Hepatic stellate cell (primary cell): ENCODE results near the gene OPTC.

Experiments
- DNase-seq: peaks from one replicate; pipeline ENCODE4 v3.0.0; 2011; ENCODE audit warnings: low spot score

OPTC gene

DNA sequence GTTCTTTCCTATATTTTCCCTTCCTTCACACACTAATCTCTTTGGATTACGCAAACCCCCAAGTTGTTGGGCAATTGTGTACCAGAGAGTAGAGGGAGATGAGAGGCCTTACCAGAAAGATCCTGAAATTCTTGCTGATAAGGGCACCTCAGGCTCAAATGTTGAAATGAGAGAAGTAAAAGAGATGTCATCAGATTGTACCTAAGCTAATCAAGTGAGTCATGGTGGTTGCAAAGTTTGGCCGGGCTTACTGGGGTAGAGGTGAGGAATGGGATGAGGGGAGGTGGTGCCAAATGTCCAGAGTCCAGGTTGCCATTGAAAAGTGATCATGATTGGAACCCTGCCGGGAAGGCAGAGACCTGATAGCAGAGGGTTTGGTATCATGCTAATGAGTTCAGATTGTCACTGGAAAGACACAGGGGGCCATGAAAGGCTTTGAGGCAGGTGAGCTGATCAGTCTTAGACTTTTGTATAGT, 43.1 kb downstream of the OPTC start:
- DNase-seq = no peak

- no peak for DNase-seq
These were observed 44.0 kb downstream of the OPTC start for GRCh38 chr1:203537806-203538464.

GRCh38 chr1:203538726-203539125, 44.8 kb downstream of the OPTC start:
- no peak for DNase-seq

- no peak for DNase-seq
These were observed 46.0 kb downstream of the OPTC start for GRCh38 chr1:203539831-203540546.

GRCh38 chr1:203544485-203544884, 50.5 kb downstream of the OPTC start:
- no peak for DNase-seq

DNA sequence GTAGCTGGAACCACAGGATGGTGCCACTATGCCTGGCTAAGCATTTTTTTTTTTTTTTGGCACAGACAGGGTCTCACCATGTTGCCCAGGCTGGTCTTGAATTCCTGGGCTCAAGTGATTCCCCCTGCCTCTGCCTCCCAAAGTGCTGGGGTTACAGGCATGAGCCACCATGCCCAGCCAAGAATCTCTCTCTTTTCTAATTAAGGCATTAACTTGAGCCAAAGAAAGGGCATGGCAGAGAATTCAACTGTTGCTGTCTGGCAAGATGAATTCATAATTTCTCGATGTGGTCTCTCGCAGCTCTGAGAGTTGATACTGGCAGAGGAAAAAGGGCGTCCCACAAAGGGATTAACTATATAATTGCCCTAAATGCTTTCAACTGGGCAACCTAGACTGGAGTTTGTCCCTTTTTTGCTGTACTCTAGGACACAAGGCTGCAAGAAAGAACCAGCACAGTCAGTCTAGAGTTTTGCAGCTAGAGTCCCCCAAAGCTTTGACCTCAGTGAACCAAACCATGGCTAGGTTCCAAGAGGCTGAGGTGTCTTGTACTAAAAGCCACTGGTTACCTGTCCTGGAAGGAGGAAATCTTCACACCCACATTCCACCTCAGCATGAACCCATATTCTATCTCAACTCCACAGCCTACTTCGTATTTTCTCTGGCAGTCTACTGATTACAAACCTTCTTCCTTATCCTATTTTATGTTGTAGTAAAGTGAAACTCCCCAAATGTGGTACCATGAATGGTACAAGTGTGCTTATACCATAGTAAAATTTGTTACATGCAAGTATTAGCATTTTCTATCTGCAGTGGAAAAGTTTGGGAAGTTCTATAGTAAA, 51.2 kb downstream of the OPTC start:
- DNase-seq = no peak

- DNase-seq = no peak
These were observed 52.3 kb downstream of the OPTC start for GRCh38 chr1:203546274-203546673.

GRCh38 chr1:203547147-203547546, 53.2 kb downstream of the OPTC start:
- DNase-seq = no peak

DNA sequence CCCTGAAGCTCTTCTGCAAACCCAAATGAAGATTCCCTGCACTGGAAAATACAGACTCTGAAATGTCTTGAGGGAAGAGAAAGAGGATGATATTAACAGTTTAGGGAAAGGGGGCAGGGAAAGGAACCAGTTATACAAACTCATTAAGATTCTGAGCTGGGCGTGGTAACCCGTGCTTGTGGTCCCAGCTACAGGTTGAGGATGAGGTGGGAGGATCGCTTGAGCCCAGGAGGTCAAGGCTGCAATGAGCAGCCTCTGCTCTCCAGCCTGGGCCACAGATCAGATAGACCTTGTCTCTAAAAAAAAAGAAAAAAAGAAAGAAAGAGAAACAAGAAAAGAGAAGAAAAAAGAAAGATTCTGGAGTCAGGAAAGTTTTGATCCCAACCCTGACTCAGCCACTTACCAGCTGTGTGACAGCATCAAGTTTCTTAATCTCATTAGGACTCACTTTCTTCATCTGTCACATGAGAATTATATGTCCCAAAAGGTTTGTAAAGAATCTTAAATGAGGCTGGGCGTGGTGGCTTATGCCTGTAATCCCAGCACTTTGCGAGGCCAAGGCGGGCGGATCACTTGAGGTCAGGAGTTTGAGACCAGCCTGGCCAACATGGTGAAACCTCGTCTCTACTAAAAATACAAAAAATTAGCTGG, 53.9 kb downstream of the OPTC start:
- DNase-seq = no peak

DNA sequence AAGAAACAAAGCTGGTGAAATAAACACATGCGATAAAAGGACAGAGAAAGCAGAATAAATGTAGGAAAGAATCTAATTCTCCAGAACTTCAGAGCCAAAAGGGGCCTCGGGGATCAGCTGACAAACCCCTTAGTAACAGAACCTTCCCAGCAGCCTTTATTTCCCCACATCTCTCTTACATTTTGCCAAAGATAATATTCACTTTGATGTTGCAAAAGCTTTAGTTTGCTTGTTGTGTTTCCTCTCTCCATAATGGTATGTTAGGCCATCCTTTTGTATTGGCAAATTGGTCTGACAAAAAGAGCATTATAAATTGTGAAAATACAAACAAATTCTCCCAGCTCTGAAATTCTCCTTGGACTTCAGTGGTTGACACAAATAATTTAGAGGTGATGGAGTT, 54.9 kb downstream of the OPTC start:
- no peak for DNase-seq

GRCh38 chr1:203549309-203549708, 55.4 kb downstream of the OPTC start:
- DNase-seq = no peak

GRCh38 chr1:203550846-203551245, 56.9 kb downstream of the OPTC start:
- DNase-seq = no peak

DNA sequence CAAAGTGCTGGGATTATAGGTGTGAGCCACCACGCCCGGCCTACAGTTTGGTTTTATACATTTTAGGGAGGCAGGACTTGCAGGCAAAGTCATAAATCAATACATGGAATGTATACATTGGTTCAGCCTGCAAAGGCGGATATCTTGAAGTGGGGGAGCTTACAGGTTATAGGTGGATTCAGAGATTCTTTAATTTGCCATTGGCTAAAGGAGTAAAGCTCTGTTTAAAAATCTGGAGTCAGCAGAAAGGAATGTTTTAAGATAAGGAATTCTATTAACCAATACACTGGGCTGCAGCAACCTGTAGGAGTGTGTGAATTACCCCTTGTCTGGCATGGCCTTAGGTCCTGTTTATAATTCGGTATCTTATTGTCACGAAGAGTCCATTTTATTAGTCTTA, 57.6 kb downstream of the OPTC start:
- DNase-seq = no peak

DNA sequence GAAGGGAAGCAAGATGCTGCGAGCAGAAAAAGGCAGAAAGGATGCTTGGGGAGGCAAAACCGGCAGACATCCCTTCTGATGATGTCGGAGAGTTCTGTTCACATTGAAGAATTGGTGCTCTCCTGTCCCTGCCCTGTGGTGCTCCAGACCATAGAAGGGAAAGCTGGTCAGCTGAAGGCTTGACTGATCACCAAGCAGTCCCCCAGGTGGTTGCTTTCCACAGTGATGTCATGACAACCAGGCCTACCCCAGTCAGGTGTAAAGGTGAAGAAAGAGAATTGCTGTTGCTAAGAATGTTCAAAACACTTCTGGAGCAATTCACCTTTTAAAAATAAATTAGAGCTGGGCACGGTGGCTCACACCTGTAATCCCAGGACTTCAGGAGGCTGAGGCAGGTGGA, 59.5 kb downstream of the OPTC start:
- DNase-seq = no peak

- DNase-seq = no peak
These were observed 60.1 kb downstream of the OPTC start for GRCh38 chr1:203554071-203554470.

- DNase-seq = no peak
These were observed 61.1 kb downstream of the OPTC start for GRCh38 chr1:203555076-203555475.

- no peak for DNase-seq
These were observed 61.6 kb downstream of the OPTC start for GRCh38 chr1:203555511-203556046.

- DNase-seq = peak; percentile 85
These were observed 62.3 kb downstream of the OPTC start for GRCh38 chr1:203556047-203556851.

DNA sequence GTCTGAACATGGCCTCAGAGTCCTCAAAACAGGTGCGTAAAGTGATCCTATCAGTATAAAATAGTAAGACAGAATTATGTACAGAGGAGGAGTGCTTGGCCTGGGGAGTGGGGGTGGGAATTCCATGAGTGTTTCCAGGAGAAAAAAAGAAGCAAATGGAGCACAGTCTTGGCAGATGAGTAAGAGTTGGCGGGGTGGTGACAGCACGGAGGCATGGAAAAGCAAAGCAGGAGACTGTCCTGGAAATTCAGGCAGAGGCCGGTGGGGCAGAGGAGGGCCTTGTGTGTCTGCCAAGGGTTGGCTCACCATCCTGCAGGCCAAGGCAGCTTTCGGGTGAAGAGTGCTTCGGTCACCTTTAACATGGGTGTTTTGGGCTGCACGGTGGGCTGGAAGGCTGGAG, 63.4 kb downstream of the OPTC start:
- DNase-seq = peak; percentile 74

GRCh38 chr1:203558064-203558760, 64.3 kb downstream of the OPTC start:
- DNase-seq = peak; percentile 76
